ENCODE measurements around the gene MPO. TPM values are rescaled to one million over a fixed set of nuclear protein-coding genes. Genes with fewer than 3 reads are reported as not detected.

Gene MPO
- total RNA-seq, 2 donors from 2014 or later = 0.09 TPM; not detected in 1

DNA sequence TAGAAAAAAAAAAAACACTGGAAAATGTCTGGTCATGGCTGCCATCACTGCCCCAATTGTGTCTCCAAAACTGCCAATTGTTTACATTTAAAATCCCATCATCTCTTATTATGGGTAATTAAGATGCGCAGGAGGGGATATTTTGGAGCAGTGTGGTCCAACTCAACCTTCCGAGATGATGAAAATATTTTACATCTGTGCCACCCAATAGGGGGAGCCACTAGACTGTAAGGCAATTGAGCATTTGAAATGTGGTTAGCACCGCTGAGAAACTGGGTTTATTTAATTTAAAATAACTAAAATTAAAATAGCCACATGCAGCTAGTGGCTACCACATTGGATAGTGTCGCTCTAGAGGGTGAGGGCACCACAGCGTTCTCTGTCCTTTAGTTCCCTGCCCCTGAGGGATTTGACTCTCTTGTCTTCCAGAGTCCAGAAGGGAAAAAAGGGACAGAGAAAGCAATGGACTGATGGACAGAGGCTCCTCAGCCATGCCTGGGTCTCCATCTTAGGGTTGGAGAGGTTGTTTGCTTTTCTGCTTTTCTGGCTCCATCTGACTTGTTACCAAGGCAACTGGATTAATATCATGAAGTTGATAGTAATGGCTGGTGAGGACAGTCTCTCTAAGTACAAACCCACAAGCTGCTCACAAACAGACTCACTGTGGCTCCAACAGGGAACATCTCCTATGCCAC, 3.5 kb downstream of the MPO start:
- Mint-ChIP-seq H3K4me1 (ENCODE audit: low read depth) (no peaks in the 10 kb centered on the region), H3K27ac (no peak overlapping the region), H3K36me3 (ENCODE audit: insufficient read depth in 2 of 2) (no peaks in the 10 kb centered on the region), H3K27me3 (ENCODE audit: low read depth) (peaks cover 27% of the 10 kb centered on the region), H3K4me3 (no peak overlapping the region), H3K9me3 (no peaks in the 10 kb centered on the region)
- no peak for ATAC-seq (replicated peaks in 1 of 2)
- peak in 1 of 2 donors; percentile 18 for DNase-seq

DNA sequence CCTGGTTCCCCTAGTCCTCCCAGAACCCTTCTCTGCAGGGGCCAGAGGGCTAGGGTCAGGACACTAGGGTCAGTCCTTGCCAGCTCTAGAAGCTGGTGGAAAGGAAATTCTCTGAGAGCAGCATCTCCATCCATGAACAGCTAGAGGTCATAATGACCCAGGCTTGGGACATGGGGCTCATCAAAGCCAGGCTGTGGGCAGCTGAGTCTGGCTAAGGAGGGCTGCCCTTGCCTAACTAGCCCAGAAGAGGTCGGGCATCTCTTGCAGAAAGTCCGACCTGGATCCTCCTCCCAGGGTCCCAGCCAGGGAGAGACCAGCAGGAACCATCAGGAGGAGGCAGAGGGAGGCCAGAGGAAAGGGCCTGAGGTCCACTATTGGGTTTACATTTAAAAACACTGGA, 4.3 kb downstream of the MPO start:
- no peak for DNase-seq
- no peak overlapping the region for H3K27ac Mint-ChIP-seq
- no peaks in the 10 kb centered on the region for H3K9me3 Mint-ChIP-seq
- peaks cover 27% of the 10 kb centered on the region for H3K27me3 Mint-ChIP-seq (ENCODE audit: low read depth)
- H3K36me3 Mint-ChIP-seq (ENCODE audit: insufficient read depth in 2 of 2) = no peaks in the 10 kb centered on the region
- ATAC-seq (replicated peaks in 1 of 2) = no peak
- no peak overlapping the region for H3K4me3 Mint-ChIP-seq
- no peaks in the 10 kb centered on the region for H3K4me1 Mint-ChIP-seq (ENCODE audit: low read depth)

DNA sequence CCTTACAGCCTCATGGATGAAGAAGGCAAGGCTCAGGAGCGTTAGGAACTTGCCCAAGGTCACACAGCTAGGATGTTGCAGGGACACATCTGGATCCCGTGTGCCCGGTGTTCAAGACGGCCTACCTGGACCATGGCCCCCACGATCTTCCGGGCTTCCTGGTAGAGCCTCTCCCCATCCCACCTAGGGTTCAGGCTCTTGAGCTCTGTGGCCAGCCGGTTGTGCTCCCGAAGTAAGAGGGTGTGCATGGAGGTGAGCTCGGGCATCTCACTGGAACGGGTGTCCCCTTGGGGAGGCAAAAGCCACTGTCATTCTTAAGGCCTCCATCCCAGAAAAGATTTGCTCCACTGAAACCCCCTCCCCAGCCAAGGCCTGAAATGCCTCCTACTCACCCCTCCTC, 5.3 kb downstream of the MPO start:
- Mint-ChIP-seq H3K27ac (no peak overlapping the region), H3K4me3 (no peak overlapping the region), H3K4me1 (ENCODE audit: low read depth) (no peaks in the 10 kb centered on the region), H3K36me3 (ENCODE audit: insufficient read depth in 2 of 2) (no peaks in the 10 kb centered on the region), H3K27me3 (ENCODE audit: low read depth) (peaks cover 27% of the 10 kb centered on the region), H3K9me3 (no peaks in the 10 kb centered on the region)
- DNase-seq = no peak
- no peak for ATAC-seq (replicated peaks in 1 of 2)

DNA sequence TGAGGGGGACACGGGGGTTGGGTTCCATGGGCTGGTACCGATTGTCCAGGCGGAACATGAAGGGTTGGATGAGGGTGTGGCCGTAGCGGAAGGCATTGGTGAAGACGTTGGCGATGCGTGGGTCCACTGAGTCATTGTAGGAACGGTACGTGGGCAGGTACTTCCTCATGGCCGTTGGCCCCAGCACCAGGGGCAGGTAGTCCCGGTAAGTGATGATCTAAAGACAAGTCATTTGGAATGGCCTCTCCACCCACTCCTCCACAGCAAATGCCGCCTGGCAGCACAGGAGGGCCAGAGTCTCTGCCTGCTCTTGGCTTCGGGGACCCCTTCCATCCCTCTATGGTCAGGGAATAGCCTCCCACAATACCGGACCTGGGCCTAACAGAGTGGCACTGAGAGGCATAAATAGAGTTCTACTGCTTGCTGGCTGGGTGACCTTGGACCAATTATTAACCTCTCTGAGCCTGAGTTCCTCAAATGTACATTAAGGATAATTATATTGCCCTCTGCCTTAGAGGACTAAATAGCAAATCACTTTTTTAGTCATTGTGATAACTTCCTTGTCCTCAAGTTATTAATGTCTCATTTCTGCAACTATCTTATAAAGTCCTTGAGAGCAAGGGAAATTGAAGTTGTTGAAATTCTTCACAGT, 7.2 kb downstream of the MPO start:
- DNase-seq (peak in 1 of 2 donors; percentile 30), ATAC-seq (replicated peaks in 1 of 2) (peak in 1 of 2 donors; percentile 81)
- H3K27me3 Mint-ChIP-seq (ENCODE audit: low read depth) = peaks cover 17% of the 10 kb centered on the region
- no peak overlapping the region for H3K4me3 Mint-ChIP-seq
- no peaks in the 10 kb centered on the region for H3K4me1 Mint-ChIP-seq (ENCODE audit: low read depth)
- no peaks in the 10 kb centered on the region for H3K36me3 Mint-ChIP-seq (ENCODE audit: insufficient read depth in 2 of 2)
- no peak overlapping the region for H3K27ac Mint-ChIP-seq
- no peaks in the 10 kb centered on the region for H3K9me3 Mint-ChIP-seq

DNA sequence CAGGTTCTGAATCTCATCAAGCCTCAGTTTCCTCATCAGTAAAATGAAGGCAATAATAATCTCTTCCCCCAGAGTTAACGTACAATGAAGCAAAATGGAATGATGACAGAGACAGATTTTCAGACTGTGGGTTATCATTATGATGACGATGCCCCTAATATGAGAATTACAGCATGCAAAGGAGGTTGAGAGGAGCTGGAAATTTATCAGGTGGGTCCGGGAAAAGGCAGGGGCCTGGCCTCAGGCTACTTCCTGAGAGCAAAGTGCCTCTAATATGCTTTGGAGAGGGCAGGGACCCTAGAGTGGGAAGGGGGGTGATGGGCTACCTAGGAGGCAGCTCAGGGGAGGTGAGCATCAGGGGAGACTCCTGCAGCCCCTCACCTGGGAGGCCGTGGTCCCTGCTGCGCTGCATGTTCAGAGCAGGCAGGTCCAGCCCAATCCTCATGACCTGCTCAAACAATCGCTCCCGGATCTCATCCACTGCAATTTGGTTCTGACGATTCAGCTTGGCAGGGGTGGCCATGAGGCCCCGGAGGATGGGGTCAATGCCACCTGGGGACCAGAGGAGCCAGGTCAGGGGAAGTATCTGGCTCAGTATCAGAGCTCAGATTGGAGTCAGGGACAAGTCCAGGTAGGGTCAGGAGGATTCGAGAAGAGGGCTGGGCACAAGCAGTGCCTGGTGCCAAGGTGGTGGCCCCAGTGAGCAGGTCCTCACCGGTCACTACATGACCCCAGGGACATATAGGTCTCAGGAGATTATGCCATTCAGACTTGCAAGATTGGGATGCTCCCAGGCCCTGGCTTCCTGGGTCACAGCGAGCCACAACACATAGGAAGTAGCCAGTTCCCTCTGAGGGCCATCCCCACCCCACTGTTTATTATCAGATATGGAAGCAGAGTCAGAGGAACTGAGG, 8.1 kb downstream of the MPO start:
- H3K4me1 Mint-ChIP-seq (ENCODE audit: low read depth) = no peaks in the 10 kb centered on the region
- ATAC-seq (replicated peaks in 1 of 2) (no peak), DNase-seq (no peak)
- H3K36me3 Mint-ChIP-seq (ENCODE audit: insufficient read depth in 2 of 2) = no peaks in the 10 kb centered on the region
- H3K9me3 Mint-ChIP-seq = no peaks in the 10 kb centered on the region
- H3K4me3 Mint-ChIP-seq = no peak overlapping the region
- H3K27me3 Mint-ChIP-seq (ENCODE audit: low read depth) = peaks cover 7% of the 10 kb centered on the region
- H3K27ac Mint-ChIP-seq = no peak overlapping the region

DNA sequence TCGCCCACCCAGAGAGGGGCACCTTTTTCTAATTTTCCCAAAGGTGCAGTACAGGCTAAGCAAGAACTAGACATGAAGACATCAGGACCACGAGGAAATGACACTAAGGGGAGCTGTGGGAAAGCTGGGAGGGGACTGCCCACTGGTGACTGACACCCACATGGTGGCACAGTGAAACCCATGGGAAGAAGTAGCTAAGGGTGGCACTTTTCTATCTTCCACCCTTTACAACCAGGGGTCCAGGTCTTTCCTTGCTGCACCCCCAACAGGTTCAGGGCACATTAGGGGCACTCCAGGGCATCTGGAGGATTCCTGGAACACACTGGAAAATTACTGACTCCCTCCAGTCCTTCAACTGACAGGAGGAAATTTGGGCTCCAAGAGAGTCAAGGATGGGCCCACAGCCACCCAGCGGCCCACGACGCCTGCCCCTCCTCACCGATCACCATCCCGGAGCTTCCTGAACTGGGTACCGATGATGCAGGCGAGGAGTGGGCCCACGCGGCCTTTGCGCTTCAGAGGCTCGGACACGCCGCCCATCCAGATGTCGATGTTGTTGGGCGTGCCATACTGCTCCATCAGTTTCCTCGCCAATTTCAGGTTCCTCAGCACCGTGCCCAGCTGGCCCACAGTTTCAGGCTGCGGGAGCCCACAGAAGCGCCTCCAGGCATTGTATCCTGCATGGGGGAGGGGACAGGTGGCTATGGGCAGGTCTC, 9.4 kb downstream of the MPO start:
- no peak overlapping the region for H3K27ac Mint-ChIP-seq
- H3K9me3 Mint-ChIP-seq = no peaks in the 10 kb centered on the region
- ATAC-seq (replicated peaks in 1 of 2) (no peak), DNase-seq (no peak)
- no peaks in the 10 kb centered on the region for H3K4me1 Mint-ChIP-seq (ENCODE audit: low read depth)
- no peaks in the 10 kb centered on the region for H3K36me3 Mint-ChIP-seq (ENCODE audit: insufficient read depth in 2 of 2)
- peaks cover 5% of the 10 kb centered on the region for H3K27me3 Mint-ChIP-seq (ENCODE audit: low read depth)
- H3K4me3 Mint-ChIP-seq = no peak overlapping the region

DNA sequence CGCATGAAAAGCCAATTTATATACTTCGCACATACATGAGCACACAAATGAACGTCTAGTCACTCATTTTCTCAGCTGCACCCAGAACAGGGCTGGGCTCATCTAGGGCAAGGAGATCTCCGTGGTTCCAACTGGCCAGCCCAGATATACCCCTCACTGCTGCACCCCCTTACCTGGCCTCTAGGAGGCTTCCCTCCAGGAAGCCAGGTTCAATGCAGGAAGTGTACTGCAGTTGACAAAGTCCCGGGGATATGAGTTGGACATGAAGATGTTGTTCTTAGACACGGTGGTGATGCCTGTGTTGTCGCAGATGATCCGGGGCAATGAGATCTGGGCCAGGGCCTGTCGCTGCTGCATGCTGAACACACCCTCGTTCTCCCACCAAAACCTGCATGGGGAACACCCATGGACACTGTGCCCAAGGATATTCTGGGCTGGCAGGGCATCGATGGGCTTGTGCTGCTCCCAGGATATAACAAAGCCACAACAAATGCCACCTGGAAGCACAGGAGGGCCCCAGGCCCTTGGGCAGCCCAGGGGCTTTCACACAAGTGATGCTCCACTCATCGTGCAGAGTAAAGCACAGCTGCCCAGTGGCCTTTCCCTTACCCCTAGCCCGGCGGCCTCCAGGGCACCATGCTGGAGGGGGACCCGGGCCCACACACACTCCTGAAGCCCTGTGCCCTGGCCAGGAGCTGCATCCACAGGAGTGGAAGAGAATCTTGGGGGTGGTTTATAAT, 10.1 kb downstream of the MPO start:
- DNase-seq = no peak
- Mint-ChIP-seq H3K4me3 (no peak overlapping the region), H3K9me3 (no peaks in the 10 kb centered on the region), H3K27ac (no peak overlapping the region), H3K36me3 (ENCODE audit: insufficient read depth in 2 of 2) (no peaks in the 10 kb centered on the region), H3K4me1 (ENCODE audit: low read depth) (no peaks in the 10 kb centered on the region), H3K27me3 (ENCODE audit: low read depth) (peaks cover 5% of the 10 kb centered on the region)
- ATAC-seq (replicated peaks in 1 of 2) = no peak

DNA sequence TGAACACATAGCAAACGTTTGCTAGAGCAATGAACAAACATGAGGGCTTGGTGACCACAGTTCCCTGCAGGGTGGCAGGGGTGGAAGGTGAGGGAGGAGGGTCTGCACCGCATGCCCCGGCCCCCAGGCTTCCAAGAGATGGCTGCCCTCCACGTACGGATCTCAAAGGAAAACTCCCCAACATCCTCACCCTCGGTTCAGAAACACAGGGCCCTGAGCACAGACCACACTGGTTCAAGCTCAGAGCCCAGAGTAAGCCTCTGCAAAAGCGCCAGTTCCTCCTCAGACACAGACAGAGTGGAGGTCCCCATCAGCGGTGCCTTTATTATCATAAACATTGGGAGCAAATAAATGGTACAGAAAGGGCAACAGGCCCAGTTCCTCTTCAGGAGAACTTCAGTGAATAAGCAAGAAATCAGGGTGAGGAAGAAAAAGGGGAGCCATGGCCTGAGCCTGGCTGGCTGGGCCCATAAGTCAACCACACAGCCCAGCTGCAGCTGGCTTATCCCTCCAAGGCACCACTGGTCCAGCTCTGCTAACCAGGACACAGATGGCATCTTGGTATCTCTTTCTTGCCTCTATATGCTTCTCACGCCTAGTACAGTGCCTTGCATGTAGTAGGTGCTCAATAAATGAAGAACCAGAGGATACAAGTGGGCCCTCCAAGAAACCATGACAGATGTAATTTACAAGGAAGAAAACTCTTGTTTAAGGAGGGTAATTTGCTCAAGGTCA, 11.0 kb downstream of the MPO start:
- no peaks in the 10 kb centered on the region for H3K36me3 Mint-ChIP-seq (ENCODE audit: insufficient read depth in 2 of 2)
- no peaks in the 10 kb centered on the region for H3K4me1 Mint-ChIP-seq (ENCODE audit: low read depth)
- DNase-seq (no peak), ATAC-seq (replicated peaks in 1 of 2) (no peak)
- H3K9me3 Mint-ChIP-seq = no peaks in the 10 kb centered on the region
- peaks cover 5% of the 10 kb centered on the region for H3K27me3 Mint-ChIP-seq (ENCODE audit: low read depth)
- H3K4me3 Mint-ChIP-seq = no peak overlapping the region
- no peak overlapping the region for H3K27ac Mint-ChIP-seq

DNA sequence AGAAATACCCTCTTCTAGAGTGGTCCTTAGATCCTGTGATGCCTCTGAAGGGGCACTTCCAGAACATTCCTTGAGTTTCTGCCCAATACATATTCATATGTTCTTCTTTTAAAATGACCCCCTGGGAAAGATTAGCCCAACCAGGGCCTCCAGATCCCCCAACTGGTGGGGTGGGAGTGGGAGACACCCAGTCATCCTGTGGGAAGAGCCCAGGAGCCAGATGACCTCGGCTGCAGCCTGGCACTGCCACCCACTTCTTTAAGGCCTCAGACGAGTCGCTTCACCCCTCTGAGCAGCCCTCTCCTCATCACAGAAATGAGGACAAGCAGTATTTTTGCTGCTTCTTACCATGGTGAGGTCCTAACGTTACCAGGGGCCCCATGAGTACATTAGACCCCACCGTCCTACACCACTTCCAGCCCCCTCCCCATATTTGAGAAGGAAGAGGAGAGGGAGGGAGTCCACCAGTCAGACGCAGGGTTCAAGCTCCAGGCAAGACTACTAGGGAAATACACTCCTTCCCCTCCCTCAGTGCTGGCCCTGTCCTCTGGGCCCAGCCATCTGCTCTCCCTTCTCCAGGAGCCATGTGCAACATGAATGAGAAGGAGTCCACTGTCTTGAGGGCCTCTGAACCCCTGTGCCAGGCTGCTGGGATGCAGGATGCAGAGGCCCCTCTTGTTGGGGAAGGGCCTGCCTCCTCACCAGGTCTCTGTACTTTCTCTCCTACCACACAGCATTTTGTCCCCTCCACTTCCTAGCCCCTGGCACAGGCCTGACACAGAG, 11.8 kb downstream of the MPO start:
- Mint-ChIP-seq H3K27me3 (ENCODE audit: low read depth) (peaks cover 11% of the 10 kb centered on the region), H3K36me3 (ENCODE audit: insufficient read depth in 2 of 2) (no peaks in the 10 kb centered on the region), H3K9me3 (no peaks in the 10 kb centered on the region), H3K4me1 (ENCODE audit: low read depth) (no peaks in the 10 kb centered on the region), H3K27ac (no peak overlapping the region), H3K4me3 (no peak overlapping the region)
- DNase-seq (no peak), ATAC-seq (replicated peaks in 1 of 2) (no peak)

DNA sequence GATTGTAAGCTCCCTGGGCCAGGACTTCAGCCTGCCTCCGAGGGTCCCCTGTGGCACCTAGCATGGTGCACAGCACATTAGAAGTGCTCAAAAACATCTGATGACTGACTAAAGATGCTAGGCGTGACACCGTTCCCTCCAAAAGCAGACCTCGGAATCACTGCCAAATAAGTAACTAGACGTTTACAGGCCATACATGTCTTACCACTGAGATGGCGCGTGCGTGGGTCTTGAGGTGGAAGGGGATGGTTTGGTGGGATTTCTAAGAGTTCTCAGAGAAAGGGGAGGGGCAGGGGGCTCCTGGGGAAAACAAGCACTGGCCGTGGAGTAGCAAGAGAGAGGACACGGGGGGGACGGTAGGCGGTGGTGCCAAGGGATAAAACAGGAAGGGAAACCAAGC, 12.4 kb downstream of the MPO start:
- Mint-ChIP-seq H3K27me3 (ENCODE audit: low read depth) (peaks cover 18% of the 10 kb centered on the region), H3K9me3 (no peaks in the 10 kb centered on the region), H3K36me3 (ENCODE audit: insufficient read depth in 2 of 2) (no peaks in the 10 kb centered on the region), H3K4me1 (ENCODE audit: low read depth) (no peaks in the 10 kb centered on the region), H3K27ac (no peak overlapping the region), H3K4me3 (no peak overlapping the region)
- DNase-seq (no peak), ATAC-seq (replicated peaks in 1 of 2) (no peak)
